Activated naive CD4-positive, alpha-beta T cell treated with anti-CD3 and anti-CD28 coated beads, Interleukin-2, amount 50 U/mL, for 24 hours (primary cell): ENCODE data around the gene HTR1E.

ENCODE experiments used
- H3K27ac Mint-ChIP-seq: one replicate; pipeline ENCODE4 v1.8.0; 2021; ENCODE audit warnings: mild to moderate bottlenecking, mixed read lengths
- H3K27me3 Mint-ChIP-seq: one replicate; pipeline ENCODE4 v1.8.0; 2021; ENCODE audit warnings: mixed read lengths
- H3K36me3 Mint-ChIP-seq: one replicate; pipeline ENCODE4 v1.8.0; 2021; ENCODE audit warnings: mixed read lengths
- H3K4me1 Mint-ChIP-seq: one replicate; pipeline ENCODE4 v1.8.0; 2021; ENCODE audit warnings: mixed read lengths
- H3K4me3 Mint-ChIP-seq: one replicate; pipeline ENCODE4 v1.8.0; 2021; ENCODE audit warnings: mild to moderate bottlenecking, mixed read lengths
- H3K9me3 Mint-ChIP-seq: one replicate; pipeline ENCODE4 v1.8.0; 2021; ENCODE audit warnings: mixed read lengths

Gene HTR1E

GRCh38 chr6:87029711-87030314 is 92.5 kb downstream of the HTR1E start:
- Mint-ChIP-seq H3K27ac (no peak overlapping the region), H3K27me3 (peaks cover 6% of the 10 kb centered on the region), H3K4me1 (no peaks in the 10 kb centered on the region), H3K36me3 (no peaks in the 10 kb centered on the region), H3K9me3 (no peaks in the 10 kb centered on the region), H3K4me3 (no peak overlapping the region)

GRCh38 chr6:87040729-87041128 is 103.4 kb downstream of the HTR1E start:
- H3K36me3 Mint-ChIP-seq = no peaks in the 10 kb centered on the region
- no peaks in the 10 kb centered on the region for H3K9me3 Mint-ChIP-seq
- H3K4me3 Mint-ChIP-seq = no peak overlapping the region
- H3K27me3 Mint-ChIP-seq = peaks cover 30% of the 10 kb centered on the region
- no peak overlapping the region for H3K27ac Mint-ChIP-seq
- no peaks in the 10 kb centered on the region for H3K4me1 Mint-ChIP-seq

- H3K4me3 Mint-ChIP-seq = no peak overlapping the region
- H3K4me1 Mint-ChIP-seq = no peaks in the 10 kb centered on the region
- H3K36me3 Mint-ChIP-seq = no peaks in the 10 kb centered on the region
- no peaks in the 10 kb centered on the region for H3K9me3 Mint-ChIP-seq
- H3K27me3 Mint-ChIP-seq = peaks cover 32% of the 10 kb centered on the region
- H3K27ac Mint-ChIP-seq = no peak overlapping the region
These were observed 108.3 kb downstream of the HTR1E start for GRCh38 chr6:87045521-87046075.

GRCh38 chr6:87049779-87050178 is 112.5 kb downstream of the HTR1E start:
- Mint-ChIP-seq H3K9me3 (no peaks in the 10 kb centered on the region), H3K27ac (no peak overlapping the region), H3K4me1 (no peaks in the 10 kb centered on the region), H3K36me3 (no peaks in the 10 kb centered on the region), H3K4me3 (no peak overlapping the region), H3K27me3 (peaks cover 11% of the 10 kb centered on the region)

GRCh38 chr6:87053312-87053711 is 116.0 kb downstream of the HTR1E start:
- Mint-ChIP-seq H3K27ac (no peak overlapping the region), H3K27me3 (peaks cover 6% of the 10 kb centered on the region), H3K36me3 (no peaks in the 10 kb centered on the region), H3K4me3 (no peak overlapping the region), H3K4me1 (no peaks in the 10 kb centered on the region), H3K9me3 (no peaks in the 10 kb centered on the region)

GRCh38 chr6:87054143-87054833 is 117.0 kb downstream of the HTR1E start:
- H3K9me3 Mint-ChIP-seq = no peaks in the 10 kb centered on the region
- H3K36me3 Mint-ChIP-seq = no peaks in the 10 kb centered on the region
- H3K27ac Mint-ChIP-seq = no peak overlapping the region
- no peaks in the 10 kb centered on the region for H3K4me1 Mint-ChIP-seq
- no peak overlapping the region for H3K4me3 Mint-ChIP-seq
- no peaks in the 10 kb centered on the region for H3K27me3 Mint-ChIP-seq

GRCh38 chr6:87059943-87060342 is 122.6 kb downstream of the HTR1E start:
- no peak overlapping the region for H3K4me3 Mint-ChIP-seq
- no peaks in the 10 kb centered on the region for H3K36me3 Mint-ChIP-seq
- no peak overlapping the region for H3K27ac Mint-ChIP-seq
- H3K4me1 Mint-ChIP-seq = no peaks in the 10 kb centered on the region
- peaks cover 2% of the 10 kb centered on the region for H3K27me3 Mint-ChIP-seq
- H3K9me3 Mint-ChIP-seq = no peaks in the 10 kb centered on the region

GRCh38 chr6:87065117-87065516 is 127.8 kb downstream of the HTR1E start:
- H3K9me3 Mint-ChIP-seq = no peaks in the 10 kb centered on the region
- no peak overlapping the region for H3K4me3 Mint-ChIP-seq
- H3K36me3 Mint-ChIP-seq = no peaks in the 10 kb centered on the region
- no peak overlapping the region for H3K27ac Mint-ChIP-seq
- H3K4me1 Mint-ChIP-seq = no peaks in the 10 kb centered on the region
- peaks cover 8% of the 10 kb centered on the region for H3K27me3 Mint-ChIP-seq
